Measurements from ENCODE around the gene SLC1A2.
A peak's percentile ranks its signal among the peaks of the same experiment; 100 is the strongest.

DNA sequence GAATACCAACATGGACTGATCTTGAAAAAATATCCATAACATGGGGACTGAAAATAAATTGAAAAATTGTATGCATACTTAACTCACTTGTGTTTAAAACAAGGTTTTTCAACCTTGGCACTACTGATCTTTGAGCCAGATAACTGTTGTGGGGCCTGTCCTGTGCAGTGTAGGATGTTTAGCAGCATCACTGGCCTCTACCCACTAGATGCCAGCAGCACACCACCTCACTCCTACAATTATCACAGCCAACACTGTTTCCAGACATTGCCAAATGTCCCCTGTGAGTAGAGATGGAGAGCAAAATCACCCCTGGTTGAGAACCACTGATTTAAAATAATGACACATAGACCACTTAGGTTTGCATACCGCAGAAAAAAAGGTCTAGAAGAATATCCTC, 45.0 kb upstream of the SLC1A2 start:
- TF ChIP-seq, protein P1, sequence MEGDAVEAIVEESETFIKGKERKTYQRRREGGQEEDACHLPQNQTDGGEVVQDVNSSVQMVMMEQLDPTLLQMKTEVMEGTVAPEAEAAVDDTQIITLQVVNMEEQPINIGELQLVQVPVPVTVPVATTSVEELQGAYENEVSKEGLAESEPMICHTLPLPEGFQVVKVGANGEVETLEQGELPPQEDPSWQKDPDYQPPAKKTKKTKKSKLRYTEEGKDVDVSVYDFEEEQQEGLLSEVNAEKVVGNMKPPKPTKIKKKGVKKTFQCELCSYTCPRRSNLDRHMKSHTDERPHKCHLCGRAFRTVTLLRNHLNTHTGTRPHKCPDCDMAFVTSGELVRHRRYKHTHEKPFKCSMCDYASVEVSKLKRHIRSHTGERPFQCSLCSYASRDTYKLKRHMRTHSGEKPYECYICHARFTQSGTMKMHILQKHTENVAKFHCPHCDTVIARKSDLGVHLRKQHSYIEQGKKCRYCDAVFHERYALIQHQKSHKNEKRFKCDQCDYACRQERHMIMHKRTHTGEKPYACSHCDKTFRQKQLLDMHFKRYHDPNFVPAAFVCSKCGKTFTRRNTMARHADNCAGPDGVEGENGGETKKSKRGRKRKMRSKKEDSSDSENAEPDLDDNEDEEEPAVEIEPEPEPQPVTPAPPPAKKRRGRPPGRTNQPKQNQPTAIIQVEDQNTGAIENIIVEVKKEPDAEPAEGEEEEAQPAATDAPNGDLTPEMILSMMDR (conservative IDR thresholded peaks at IDR 0.05 in 1 of 2, IDR thresholded peaks at IDR 0.05 in 1 of 2; ENCODE audit: low read depth in 1 of 2, low read length in 2 of 2) = peak in 1 of 2 donors; percentile 31
- TF ChIP-seq EZH2 (IDR thresholded peaks at IDR 0.05; ENCODE audit: low read length, missing control alignments) = no peak
